Fibroblast of the aortic adventitia (primary cell): ENCODE measurements around the gene C1QTNF12. TPM values are rescaled to one million over a fixed set of nuclear protein-coding genes. Genes with fewer than 3 reads are reported as not detected.
A peak's percentile ranks its signal among the peaks of the same experiment; 100 is the strongest.

ENCODE experiments used
- DNase-seq: peaks from one replicate; pipeline ENCODE4 v3.0.0-alpha.2; 2010; ENCODE audit warnings: low read depth
- H3K4me3 ChIP-seq: 2 replicates; pipeline ENCODE4 v1.5.1; 2011; ENCODE audit warnings: low read depth, mild to moderate bottlenecking, control low read depth, low read length, moderate library complexity
- total RNA-seq: library from RNA; depleted of rRNA; stranded (reverse); fragments of >200 nt; gene quantifications from 2 replicates; pipeline ENCODE4 v1.2.3, GENCODE V29; 2012; ENCODE audit warnings: low replicate concordance
- TF ChIP-seq, protein P1 (sequence below): IDR thresholded peaks from 2 replicates; pipeline ENCODE4 v1.5.1; 2011; ENCODE audit warnings: mild to moderate bottlenecking, low read length, control low read depth, inconsistent platforms; ENCODE audit not compliant: insufficient read depth

C1QTNF12 gene
- total RNA-seq, 1 donor = 1.4 TPM

DNA sequence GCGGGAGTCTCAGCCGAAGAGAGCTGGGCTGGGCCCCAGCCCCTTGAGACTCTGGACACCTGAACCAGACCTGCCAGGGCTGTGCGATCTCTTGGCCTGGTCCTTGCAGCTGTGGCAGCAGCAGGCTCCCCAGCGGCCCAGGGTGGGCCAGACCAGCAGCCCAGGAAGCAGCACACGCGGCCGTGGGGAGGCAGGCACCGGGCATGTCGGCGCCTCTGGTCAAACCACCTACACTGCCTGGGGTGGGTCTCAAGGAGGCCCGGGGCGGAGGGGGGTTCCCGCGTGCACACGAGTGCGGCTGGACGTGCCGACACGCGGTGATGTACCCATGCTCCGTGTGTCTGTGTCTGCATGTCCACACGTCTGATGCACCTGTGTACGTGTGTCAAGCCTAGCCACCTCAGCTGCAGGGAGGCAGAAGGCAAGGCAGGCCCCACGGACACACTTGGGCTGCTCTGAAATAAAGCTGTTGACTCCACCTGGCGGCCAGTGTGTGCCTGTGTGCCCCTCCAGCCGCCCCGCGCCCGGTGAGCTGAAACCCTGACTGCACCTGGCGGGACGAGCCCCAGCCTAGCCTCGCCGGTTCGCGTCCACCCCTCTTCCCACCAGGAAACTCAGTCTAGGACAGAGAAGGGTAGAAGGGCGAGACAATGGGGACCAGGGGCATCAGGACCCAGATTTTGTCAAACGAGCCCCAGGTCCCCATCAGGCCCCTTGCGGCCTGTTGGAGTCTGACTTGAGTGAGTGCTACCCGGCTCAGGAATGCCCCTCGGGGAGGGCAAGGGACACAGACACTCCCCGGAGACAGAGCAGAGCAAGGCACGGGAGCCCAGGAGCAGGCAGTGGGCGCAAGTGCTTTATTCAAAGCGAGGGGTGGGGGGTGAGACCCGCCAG lies 45.3 kb upstream of the C1QTNF12 start:
- H3K4me3 ChIP-seq = no peak overlapping the region
- peak; percentile 60 for DNase-seq
- TF ChIP-seq, protein P1, sequence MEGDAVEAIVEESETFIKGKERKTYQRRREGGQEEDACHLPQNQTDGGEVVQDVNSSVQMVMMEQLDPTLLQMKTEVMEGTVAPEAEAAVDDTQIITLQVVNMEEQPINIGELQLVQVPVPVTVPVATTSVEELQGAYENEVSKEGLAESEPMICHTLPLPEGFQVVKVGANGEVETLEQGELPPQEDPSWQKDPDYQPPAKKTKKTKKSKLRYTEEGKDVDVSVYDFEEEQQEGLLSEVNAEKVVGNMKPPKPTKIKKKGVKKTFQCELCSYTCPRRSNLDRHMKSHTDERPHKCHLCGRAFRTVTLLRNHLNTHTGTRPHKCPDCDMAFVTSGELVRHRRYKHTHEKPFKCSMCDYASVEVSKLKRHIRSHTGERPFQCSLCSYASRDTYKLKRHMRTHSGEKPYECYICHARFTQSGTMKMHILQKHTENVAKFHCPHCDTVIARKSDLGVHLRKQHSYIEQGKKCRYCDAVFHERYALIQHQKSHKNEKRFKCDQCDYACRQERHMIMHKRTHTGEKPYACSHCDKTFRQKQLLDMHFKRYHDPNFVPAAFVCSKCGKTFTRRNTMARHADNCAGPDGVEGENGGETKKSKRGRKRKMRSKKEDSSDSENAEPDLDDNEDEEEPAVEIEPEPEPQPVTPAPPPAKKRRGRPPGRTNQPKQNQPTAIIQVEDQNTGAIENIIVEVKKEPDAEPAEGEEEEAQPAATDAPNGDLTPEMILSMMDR = peak; percentile 65

DNA sequence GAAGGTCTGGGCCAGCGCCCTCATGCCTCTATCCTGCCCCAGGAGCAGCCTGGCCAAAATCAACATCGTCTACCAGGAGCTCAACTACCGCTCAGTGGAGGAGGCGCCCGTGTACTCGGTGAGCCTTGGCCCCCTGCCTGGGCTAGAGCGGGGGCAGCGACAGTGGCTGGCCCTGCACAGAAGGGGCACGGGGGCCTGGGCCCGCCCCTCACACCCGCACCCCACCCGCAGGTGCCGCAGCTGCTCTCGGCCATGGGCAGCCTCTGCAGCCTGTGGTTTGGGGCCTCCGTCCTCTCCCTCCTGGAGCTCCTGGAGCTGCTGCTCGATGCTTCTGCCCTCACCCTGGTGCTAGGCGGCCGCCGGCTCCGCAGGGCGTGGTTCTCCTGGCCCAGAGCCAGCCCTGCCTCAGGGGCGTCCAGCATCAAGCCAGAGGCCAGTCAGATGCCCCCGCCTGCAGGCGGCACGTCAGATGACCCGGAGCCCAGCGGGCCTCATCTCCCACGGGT lies 44.6 kb upstream of the C1QTNF12 start:
- TF ChIP-seq, protein P1 = no peak
- no peak overlapping the region for H3K4me3 ChIP-seq
- DNase-seq = peak; percentile 41

DNA sequence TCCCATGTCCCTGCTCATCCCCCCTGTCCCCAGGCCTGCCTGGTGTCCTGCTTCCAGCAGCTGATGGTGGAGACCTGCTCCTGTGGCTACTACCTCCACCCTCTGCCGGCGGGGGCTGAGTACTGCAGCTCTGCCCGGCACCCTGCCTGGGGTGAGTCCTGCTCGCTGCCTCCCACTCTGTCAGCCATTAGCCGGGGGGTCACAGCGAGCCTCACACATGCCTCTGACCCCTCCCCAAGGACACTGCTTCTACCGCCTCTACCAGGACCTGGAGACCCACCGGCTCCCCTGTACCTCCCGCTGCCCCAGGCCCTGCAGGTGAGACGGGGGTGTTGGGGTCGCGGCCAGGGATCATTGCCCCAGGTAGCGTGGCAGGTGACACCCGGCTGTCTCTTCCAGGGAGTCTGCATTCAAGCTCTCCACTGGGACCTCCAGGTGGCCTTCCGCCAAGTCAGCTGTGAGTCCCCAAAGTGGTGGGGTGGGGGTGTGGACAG lies 43.8 kb upstream of the C1QTNF12 start:
- DNase-seq = no peak

DNA sequence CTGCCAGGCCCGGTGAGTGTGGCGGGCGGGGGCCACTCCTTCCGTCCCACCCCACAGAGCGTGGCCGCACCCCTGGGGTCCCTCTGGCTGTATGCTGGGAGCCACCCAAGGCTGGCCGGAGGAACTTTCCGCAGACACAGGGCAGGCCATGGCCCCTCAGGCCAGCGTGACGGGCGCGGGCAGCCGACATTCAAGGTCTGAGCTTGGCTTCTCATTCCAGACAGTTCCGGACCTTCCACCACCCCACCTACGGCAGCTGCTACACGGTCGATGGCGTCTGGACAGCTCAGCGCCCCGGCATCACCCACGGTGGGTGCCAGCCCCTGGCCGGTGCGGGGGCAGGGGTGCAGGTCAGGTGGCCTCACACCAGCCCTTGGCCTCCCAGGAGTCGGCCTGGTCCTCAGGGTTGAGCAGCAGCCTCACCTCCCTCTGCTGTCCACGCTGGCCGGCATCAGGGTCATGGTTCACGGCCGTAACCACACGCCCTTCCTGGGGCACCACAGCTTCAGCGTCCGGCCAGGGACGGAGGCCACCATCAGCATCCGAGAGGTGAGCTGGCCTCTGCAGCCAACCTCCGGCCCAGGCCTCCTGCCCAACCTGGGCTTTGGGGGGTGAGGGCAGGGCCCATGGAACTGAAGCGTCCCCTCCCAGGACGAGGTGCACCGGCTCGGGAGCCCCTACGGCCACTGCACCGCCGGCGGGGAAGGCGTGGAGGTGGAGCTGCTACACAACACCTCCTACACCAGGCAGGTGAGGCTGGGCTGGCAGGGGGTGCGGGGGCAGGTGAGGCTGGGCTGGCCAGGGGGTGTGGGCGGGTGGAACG lies 41.0 kb upstream of the C1QTNF12 start:
- TF ChIP-seq, protein P1 = no peak
- DNase-seq = no peak
- H3K4me3 ChIP-seq = no peak overlapping the region

More for the DNA sequence above, 43.8 kb upstream of the C1QTNF12 start:
- TF ChIP-seq, protein P1 = peak; percentile 79
- no peak overlapping the region for H3K4me3 ChIP-seq

DNA sequence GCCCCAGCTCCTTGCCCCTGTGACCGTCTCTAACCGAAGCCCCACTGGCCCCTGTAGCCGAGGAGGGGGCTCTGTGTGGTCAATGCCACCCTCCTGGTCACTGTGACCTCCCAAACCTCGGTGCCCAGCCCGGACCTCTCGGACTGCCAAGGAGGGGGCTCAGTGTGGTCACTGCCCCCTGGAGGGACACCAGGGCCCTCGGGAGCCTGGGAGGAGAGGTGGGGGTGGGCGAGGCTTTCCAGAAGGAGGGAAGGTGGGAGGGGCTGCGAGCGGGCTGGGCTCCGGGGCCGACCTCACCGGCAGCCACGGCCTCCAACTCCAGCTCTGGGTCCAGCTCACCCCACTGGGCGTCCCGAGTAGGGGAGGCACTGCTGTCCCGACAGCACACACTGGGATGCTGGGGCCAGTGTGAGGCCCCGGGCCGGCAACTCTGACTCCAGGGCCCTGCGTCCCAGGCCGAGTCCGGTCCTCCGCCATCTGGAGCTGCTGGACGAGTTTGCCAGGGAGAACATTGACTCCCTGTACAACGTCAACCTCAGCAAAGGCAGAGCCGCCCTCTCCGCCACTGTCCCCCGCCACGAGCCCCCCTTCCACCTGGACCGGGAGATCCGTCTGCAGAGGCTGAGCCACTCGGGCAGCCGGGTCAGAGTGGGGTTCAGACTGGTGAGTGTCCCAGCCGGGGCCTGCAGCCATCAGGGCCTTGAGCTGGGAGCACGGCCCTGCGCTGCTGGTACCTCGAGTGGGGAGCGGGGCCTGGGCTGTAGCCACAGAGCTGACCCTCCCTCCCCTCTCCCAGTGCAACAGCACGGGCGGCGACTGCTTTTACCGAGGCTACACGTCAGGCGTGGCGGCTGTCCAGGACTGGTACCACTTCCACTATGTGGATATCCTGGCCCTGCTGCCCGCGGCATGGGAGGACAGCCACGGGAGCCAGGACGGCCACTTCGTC lies 40.1 kb upstream of the C1QTNF12 start:
- TF ChIP-seq, protein P1 = no peak
- DNase-seq = no peak
- no peak overlapping the region for H3K4me3 ChIP-seq
